ENCODE data around the gene MAG.

MAG gene

DNA sequence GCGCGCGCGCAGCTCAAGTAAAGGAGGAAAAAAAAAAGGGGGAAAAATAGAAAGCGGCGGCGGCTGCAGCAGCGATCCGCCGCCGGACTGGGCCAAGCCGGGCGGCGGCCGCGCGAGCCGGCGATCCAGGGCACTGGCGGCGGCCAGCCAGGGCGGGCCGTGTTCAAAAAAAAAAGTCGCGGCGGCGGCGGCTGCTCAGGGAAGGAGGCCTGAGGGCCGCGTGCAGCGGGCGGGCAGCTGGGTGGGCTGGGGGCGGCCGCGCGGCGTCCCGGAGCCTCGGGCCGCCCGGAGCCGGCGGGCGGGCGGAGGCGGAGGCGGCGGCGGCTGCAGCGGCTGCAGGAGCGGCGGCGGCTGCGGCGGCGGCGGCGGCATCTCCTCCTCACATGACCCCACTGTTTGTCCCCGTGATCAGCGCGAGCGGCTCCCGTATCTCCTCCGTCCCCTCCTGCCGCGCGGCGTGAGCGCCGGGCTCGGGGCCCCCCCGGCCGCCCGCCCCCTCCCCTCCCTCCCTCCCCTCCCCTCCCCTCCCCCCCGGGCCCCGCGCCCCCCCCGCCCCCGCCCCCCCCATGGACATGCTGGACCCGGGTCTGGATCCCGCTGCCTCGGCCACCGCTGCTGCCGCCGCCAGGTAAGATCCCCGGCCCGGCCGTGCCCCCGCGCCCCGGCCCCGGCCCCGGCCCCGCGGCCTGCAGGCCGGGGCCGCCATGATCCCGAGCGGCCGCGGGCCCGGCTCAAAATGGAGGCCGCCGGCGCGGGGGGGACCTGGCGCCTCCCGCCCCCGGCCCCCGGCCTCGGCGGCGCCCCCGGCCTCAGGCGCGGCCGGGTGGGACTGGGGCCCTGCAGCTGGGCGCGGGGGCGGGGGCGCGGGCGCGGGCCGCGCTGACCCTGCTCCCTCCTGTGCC, 23.2 kb upstream of the MAG start, which contains the start of gene USF2:
USF2 (plus strand) TSS at position 427 of the 902 bp plus-strand sequence; CDS start at position 567, 140 bp downstream.
- no peak for TF ChIP-seq SIN3A (IDR thresholded peaks at IDR 0.05; ENCODE audit: borderline replicate concordance, insufficient read depth, low read length)
- no peak for TF ChIP-seq FOXP2 (optimal IDR thresholded peaks at IDR 0.05; ENCODE audit: borderline replicate concordance, extremely low read depth, extremely low read length, insufficient read depth)
- TF ChIP-seq, protein P1, sequence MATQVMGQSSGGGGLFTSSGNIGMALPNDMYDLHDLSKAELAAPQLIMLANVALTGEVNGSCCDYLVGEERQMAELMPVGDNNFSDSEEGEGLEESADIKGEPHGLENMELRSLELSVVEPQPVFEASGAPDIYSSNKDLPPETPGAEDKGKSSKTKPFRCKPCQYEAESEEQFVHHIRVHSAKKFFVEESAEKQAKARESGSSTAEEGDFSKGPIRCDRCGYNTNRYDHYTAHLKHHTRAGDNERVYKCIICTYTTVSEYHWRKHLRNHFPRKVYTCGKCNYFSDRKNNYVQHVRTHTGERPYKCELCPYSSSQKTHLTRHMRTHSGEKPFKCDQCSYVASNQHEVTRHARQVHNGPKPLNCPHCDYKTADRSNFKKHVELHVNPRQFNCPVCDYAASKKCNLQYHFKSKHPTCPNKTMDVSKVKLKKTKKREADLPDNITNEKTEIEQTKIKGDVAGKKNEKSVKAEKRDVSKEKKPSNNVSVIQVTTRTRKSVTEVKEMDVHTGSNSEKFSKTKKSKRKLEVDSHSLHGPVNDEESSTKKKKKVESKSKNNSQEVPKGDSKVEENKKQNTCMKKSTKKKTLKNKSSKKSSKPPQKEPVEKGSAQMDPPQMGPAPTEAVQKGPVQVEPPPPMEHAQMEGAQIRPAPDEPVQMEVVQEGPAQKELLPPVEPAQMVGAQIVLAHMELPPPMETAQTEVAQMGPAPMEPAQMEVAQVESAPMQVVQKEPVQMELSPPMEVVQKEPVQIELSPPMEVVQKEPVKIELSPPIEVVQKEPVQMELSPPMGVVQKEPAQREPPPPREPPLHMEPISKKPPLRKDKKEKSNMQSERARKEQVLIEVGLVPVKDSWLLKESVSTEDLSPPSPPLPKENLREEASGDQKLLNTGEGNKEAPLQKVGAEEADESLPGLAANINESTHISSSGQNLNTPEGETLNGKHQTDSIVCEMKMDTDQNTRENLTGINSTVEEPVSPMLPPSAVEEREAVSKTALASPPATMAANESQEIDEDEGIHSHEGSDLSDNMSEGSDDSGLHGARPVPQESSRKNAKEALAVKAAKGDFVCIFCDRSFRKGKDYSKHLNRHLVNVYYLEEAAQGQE (IDR thresholded peaks at IDR 0.05; ENCODE audit: insufficient read depth in 1 of 2, low read depth in 2 of 2, low read length in 2 of 2), result no peak
- no peak for TF ChIP-seq POLR2AphosphoS5 (IDR thresholded peaks at IDR 0.05; ENCODE audit: low read depth, low read length)
- no peak for TF ChIP-seq TAF1 (IDR thresholded peaks at IDR 0.05; ENCODE audit: borderline replicate concordance, insufficient read depth, low read length)

DNA sequence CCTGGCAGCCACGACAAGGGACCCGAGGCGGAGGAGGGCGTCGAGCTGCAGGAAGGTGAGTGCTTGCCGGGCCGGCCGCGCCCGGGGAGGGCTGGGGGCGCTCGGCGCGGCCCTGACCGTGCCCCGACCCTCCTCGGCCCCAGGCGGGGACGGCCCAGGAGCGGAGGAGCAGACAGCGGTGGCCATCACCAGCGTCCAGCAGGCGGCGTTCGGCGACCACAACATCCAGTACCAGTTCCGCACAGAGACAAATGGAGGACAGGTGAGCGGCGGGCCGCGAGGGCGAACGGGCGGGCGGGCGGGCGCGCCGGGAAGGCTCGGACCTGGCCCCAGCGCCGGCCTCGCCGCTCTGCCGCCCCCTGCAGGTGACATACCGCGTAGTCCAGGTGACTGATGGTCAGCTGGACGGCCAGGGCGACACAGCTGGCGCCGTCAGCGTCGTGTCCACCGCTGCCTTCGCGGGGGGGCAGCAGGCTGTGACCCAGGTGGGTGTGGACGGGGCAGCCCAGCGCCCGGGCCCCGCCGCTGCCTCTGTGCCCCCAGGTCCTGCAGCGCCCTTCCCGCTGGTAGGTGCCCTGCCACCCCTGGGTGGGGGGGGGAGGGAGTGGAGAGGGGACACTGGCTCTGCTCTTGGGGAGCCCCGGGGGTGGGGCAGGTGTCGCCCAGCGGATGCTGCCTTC, 22.4 kb upstream of the MAG start:
- TF ChIP-seq POLR2AphosphoS5 (IDR thresholded peaks at IDR 0.05; ENCODE audit: low read depth, low read length), result no peak
- TF ChIP-seq SIN3A (IDR thresholded peaks at IDR 0.05; ENCODE audit: borderline replicate concordance, insufficient read depth, low read length), result no peak
- TF ChIP-seq, protein P1 (IDR thresholded peaks at IDR 0.05; ENCODE audit: insufficient read depth in 1 of 2, low read depth in 2 of 2, low read length in 2 of 2), result no peak
- TF ChIP-seq TAF1 (IDR thresholded peaks at IDR 0.05; ENCODE audit: borderline replicate concordance, insufficient read depth, low read length), result no peak
- TF ChIP-seq FOXP2 (optimal IDR thresholded peaks at IDR 0.05; ENCODE audit: borderline replicate concordance, extremely low read depth, extremely low read length, insufficient read depth), result no peak

DNA sequence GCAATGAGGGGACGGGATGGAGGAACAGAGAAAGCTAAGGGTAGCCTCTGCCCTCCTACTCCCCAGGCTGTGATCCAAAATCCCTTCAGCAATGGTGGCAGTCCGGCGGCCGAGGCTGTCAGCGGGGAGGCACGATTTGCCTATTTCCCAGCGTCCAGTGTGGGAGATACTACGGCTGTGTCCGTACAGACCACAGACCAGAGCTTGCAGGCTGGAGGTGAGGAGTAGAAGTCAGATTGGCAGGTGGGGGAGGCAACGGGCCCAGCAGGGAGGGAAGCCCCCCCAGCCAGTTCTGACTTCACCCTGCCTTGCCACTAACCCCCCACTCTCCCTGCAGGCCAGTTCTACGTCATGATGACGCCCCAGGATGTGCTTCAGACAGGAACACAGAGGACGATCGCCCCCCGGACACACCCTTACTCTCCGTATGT, 21.6 kb upstream of the MAG start:
- TF ChIP-seq TAF1 (IDR thresholded peaks at IDR 0.05; ENCODE audit: borderline replicate concordance, insufficient read depth, low read length) (no peak), FOXP2 (optimal IDR thresholded peaks at IDR 0.05; ENCODE audit: borderline replicate concordance, extremely low read depth, extremely low read length, insufficient read depth) (no peak), SIN3A (IDR thresholded peaks at IDR 0.05; ENCODE audit: borderline replicate concordance, insufficient read depth, low read length) (no peak), POLR2AphosphoS5 (IDR thresholded peaks at IDR 0.05; ENCODE audit: low read depth, low read length) (no peak)
- TF ChIP-seq, protein P1 (IDR thresholded peaks at IDR 0.05; ENCODE audit: insufficient read depth in 1 of 2, low read depth in 2 of 2, low read length in 2 of 2), result no peak

DNA sequence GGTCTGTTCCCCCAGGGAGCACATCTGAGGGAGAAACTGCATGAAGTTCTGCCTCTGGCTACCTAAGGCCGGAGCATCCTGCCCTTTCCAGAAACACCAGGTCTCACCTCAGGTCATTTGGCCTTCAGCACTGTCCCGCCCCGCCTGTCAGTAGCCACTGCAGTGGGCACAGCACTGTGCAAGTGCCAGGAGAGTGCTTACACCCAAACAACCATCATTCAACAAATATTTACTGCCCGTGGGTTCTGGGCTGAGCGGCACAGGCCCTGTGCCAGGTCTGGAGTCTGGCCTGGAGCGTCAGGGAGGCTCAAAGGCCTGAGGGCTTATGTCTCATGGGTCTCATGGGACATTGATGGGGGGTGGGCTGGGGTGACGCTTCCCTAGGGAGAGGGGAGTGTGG, 20.4 kb upstream of the MAG start:
- TF ChIP-seq, protein P1 (IDR thresholded peaks at IDR 0.05; ENCODE audit: insufficient read depth in 1 of 2, low read depth in 2 of 2, low read length in 2 of 2), result no peak
- TF ChIP-seq TAF1 (IDR thresholded peaks at IDR 0.05; ENCODE audit: borderline replicate concordance, insufficient read depth, low read length) (no peak), FOXP2 (optimal IDR thresholded peaks at IDR 0.05; ENCODE audit: borderline replicate concordance, extremely low read depth, extremely low read length, insufficient read depth) (no peak), POLR2AphosphoS5 (IDR thresholded peaks at IDR 0.05; ENCODE audit: low read depth, low read length) (no peak)

Data from PFSK-1 (cell line).